GM12878 (cell line): ENCODE results near the gene CD209. TPM values are rescaled to one million over a fixed set of nuclear protein-coding genes. Genes with fewer than 3 reads are reported as not detected.

Source experiments
- ATF2 ChIP-seq: IDR thresholded peaks from 2 replicates; pipeline ENCODE4 v1.6.1; 2012; ENCODE audit warnings: low read length, inconsistent platforms
- BCL3 ChIP-seq: IDR thresholded peaks from 2 replicates; pipeline ENCODE4 v1.6.1; 2011; ENCODE audit warnings: borderline replicate concordance, low read depth, mild to moderate bottlenecking, moderate library complexity, low read length; ENCODE audit not compliant: insufficient read depth, poor library complexity, severe bottlenecking
- BHLHE40 ChIP-seq, 2 experiments: fragments of 450-650 bp in 1 of 2; IDR thresholded peaks; 2 replicates each; pipeline ENCODE4 v1.6.1; 2011 to 2017; ENCODE audit warnings: low read depth in 2 of 2, borderline replicate concordance in 1 of 2, improper control_type of control experiment in 1 of 2, low read length in 1 of 2, mild to moderate bottlenecking in 1 of 2
- CREM ChIP-seq: IDR thresholded peaks from 2 replicates; pipeline ENCODE4 v1.6.1; 2014; ENCODE audit warnings: antibody characterized with exemption, low read depth
- EED ChIP-seq: sonication (generic); IDR thresholded peaks from 2 replicates; pipeline ENCODE4 v1.6.1; 2016; ENCODE audit warnings: antibody characterized with exemption, low read depth
- ESRRA ChIP-seq: IDR thresholded peaks from 2 replicates; pipeline ENCODE4 v1.6.1; 2012; ENCODE audit warnings: mild to moderate bottlenecking, low read length, improper control_type of control experiment
- ETV6 ChIP-seq, 2 experiments: fragments of 450-650 bp in 1 of 2; IDR thresholded peaks in 1 of 2; conservative IDR thresholded peaks in 1 of 2; 2 replicates each; pipeline ENCODE4 v1.6.1; 2014; ENCODE audit warnings: antibody characterized with exemption in 1 of 2, borderline replicate concordance in 1 of 2, low read depth in 1 of 2, mild to moderate bottlenecking in 1 of 2, moderate library complexity in 1 of 2
- FOXM1 ChIP-seq: IDR thresholded peaks from 2 replicates; pipeline ENCODE4 v1.6.1; 2012; ENCODE audit warnings: low read depth, mild to moderate bottlenecking, inconsistent platforms, low read length, moderate library complexity
- IKZF1 ChIP-seq: fragments of 450-650 bp; conservative IDR thresholded peaks from 2 replicates; pipeline ENCODE4 v1.6.1; 2017; ENCODE audit warnings: antibody characterized with exemption, mild to moderate bottlenecking
- IRF4 ChIP-seq: IDR thresholded peaks from 2 replicates; pipeline ENCODE4 v1.6.1; 2011; ENCODE audit warnings: low read depth, low read length
- IRF5 ChIP-seq: fragments of 450-650 bp; IDR thresholded peaks from 2 replicates; pipeline ENCODE4 v1.6.1; 2017; ENCODE audit warnings: borderline replicate concordance
- LARP7 ChIP-seq: fragments of 450-650 bp; IDR thresholded peaks from 2 replicates; pipeline ENCODE4 v1.6.1; 2017; ENCODE audit warnings: mild to moderate bottlenecking
- MEF2B ChIP-seq: fragments of 450-650 bp; IDR thresholded peaks from 2 replicates; pipeline ENCODE4 v1.6.1; 2018; ENCODE audit warnings: mild to moderate bottlenecking, moderate library complexity; ENCODE audit not compliant: partially characterized antibody, poor library complexity, severe bottlenecking
- MTA2 ChIP-seq: fragments of 450-650 bp; IDR thresholded peaks from 2 replicates; pipeline ENCODE4 v1.6.1; 2016; ENCODE audit warnings: low read depth, mild to moderate bottlenecking, moderate library complexity
- NFIC ChIP-seq: IDR thresholded peaks from 2 replicates; pipeline ENCODE4 v1.6.1; 2012; ENCODE audit warnings: low read depth, mild to moderate bottlenecking, inconsistent platforms, low read length, moderate library complexity
- NR2F1 ChIP-seq: fragments of 450-650 bp; conservative IDR thresholded peaks from 2 replicates; pipeline ENCODE4 v1.6.1; 2017; ENCODE audit warnings: mild to moderate bottlenecking
- RUNX3 ChIP-seq: IDR thresholded peaks from 2 replicates; pipeline ENCODE4 v1.6.1; 2012; ENCODE audit warnings: low read length, inconsistent platforms
- SMAD5 ChIP-seq: IDR thresholded peaks from 2 replicates; pipeline ENCODE4 v1.6.1; 2016; ENCODE audit warnings: antibody characterized with exemption, low read depth
- SREBF2 ChIP-seq: IDR thresholded peaks from 2 replicates; pipeline ENCODE4 v1.6.1; 2012; ENCODE audit warnings: mild to moderate bottlenecking, low read length
- TARDBP ChIP-seq: IDR thresholded peaks from 2 replicates; pipeline ENCODE4 v1.6.1; 2016; ENCODE audit warnings: borderline replicate concordance
- TCF12 ChIP-seq: IDR thresholded peaks from 2 replicates; pipeline ENCODE4 v1.6.1; 2011; ENCODE audit warnings: low read depth, mild to moderate bottlenecking, low read length
- ZBED1 ChIP-seq: IDR thresholded peaks from 2 replicates; pipeline ENCODE4 v1.6.1; 2016; ENCODE audit warnings: borderline replicate concordance
- ZNF687 ChIP-seq: fragments of 450-650 bp; IDR thresholded peaks from 2 replicates; pipeline ENCODE4 v1.6.1; 2017; ENCODE audit warnings: mild to moderate bottlenecking, moderate library complexity
- polyA plus RNA-seq, 11 experiments: library from polyadenylated mRNA; depleted of rRNA in 4 of 11; unstranded in 6 of 11; stranded (reverse) in 5 of 11; fragments of >200 nt; fragmentation: Nextera tagmentation in 4 of 11; fragmentation: Illumina TruSeq in 1 of 11; extraction: Ambion mirVana in 4 of 11; extraction: Trizol in 1 of 11; gene quantifications; 1 replicate in 1 of 11; 2 replicates in 10 of 11; pipeline versions ENCODE4 v1.2.1 to v1.2.3, GENCODE V29; 2011 to 2016; ENCODE audit warnings: inconsistent platforms in 2 of 11, missing spikeins in 2 of 11, low read depth in 1 of 11
- total RNA-seq, 4 experiments: library from RNA; depleted of rRNA in 3 of 4; stranded (reverse); fragments of >200 nt in 3 of 4; fragmentation: Illumina TruSeq in 1 of 4; extraction: Trizol in 1 of 4; gene quantifications; 2 replicates each; pipeline versions ENCODE4 v1.2.1 to v1.2.3, GENCODE V29; 2013 to 2021

The CD209 gene
- total and polyA plus RNA-seq, 10 of the 15 experiments (the other 5 are each of a cell fraction or from before 2014, with no cell fraction given): 0.04 to 0.21 (median 0.10) TPM; not detected in 3

- peak; percentile 48; the same call in 1 of the 2 replicates for TF ChIP-seq ZNF687
- TF ChIP-seq FOXM1: peak; percentile 51; the same call in 1 of the 2 replicates
- peak; percentile 78 for TF ChIP-seq TCF12
- no peak for TF ChIP-seq LARP7
- peak; percentile 22; the same call in 1 of the 2 replicates for TF ChIP-seq MTA2
- TF ChIP-seq BCL3: peak; percentile 22
- TF ChIP-seq TARDBP: 0 out of 2 replicates have a peak, but pooled peaks have one; percentile 68
- peak; percentile 49 for TF ChIP-seq NR2F1
- no peak for TF ChIP-seq IRF5
- TF ChIP-seq IKZF1: peak; percentile 29; the same call in 1 of the 2 replicates
- peak in 1 of 2 experiments; percentile 14; a peak in 1 of 4 replicates for TF ChIP-seq ETV6 (conservative IDR thresholded peaks at IDR 0.05 in 1 of 2, IDR thresholded peaks at IDR 0.05 in 1 of 2; ENCODE audit: borderline replicate concordance in 1 of 2, low read depth in 1 of 2)
- no peak for TF ChIP-seq SREBF2
- TF ChIP-seq RUNX3: peak; percentile 77
- no peak for TF ChIP-seq ESRRA
- peak; percentile 31; the same call in 1 of the 2 replicates for TF ChIP-seq NFIC
- peak; percentile 97; the same call in 1 of the 2 replicates for TF ChIP-seq ZBED1
- peak; percentile 82 for TF ChIP-seq EED
- TF ChIP-seq IRF4: peak; percentile 26; the same call in 1 of the 2 replicates
- no peak for TF ChIP-seq SMAD5
- TF ChIP-seq CREM: 0 out of 2 replicates have a peak, but pooled peaks have one; percentile 28
- TF ChIP-seq BHLHE40 (IDR thresholded peaks at IDR 0.05; ENCODE audit: borderline replicate concordance in 1 of 2, low read depth in 2 of 2, low read length in 1 of 2): peak; percentile 7 to 61; a peak in 1 of 4 replicates
- 0 out of 2 replicates have a peak, but pooled peaks have one; percentile 13 for TF ChIP-seq ATF2
- peak; percentile 81 for TF ChIP-seq MEF2B
These were observed 25.1 kb downstream of the CD209 start (continued) for GRCh38 chr19:7722231-7722651.
